H9 (cell line): ENCODE data around the gene VGF. TPM values are rescaled to one million over a fixed set of nuclear protein-coding genes. Genes with fewer than 3 reads are reported as not detected.

Experiments used
- DNase-seq: peaks from one replicate; pipeline ENCODE4 v3.0.0-alpha.2; 2017
- H2AFZ ChIP-seq: one replicate; pipeline ENCODE4 v1.6.1; 2013; ENCODE audit warnings: mild to moderate bottlenecking, low read length, control low read depth, moderate library complexity
- H2AK5ac ChIP-seq: 2 replicates; pipeline ENCODE4 v1.6.1; 2013; ENCODE audit warnings: low read length, control low read depth, mixed read lengths; ENCODE audit not compliant: insufficient read length
- H2BK120ac ChIP-seq: one replicate; pipeline ENCODE4 v1.6.1; 2013; ENCODE audit warnings: low read depth, mild to moderate bottlenecking, low read length, control low read depth, inconsistent platforms; ENCODE audit not compliant: poor library complexity, severe bottlenecking
- H2BK12ac ChIP-seq: 2 replicates; pipeline ENCODE4 v1.6.1; 2013; ENCODE audit warnings: low read length, control low read depth, mixed read lengths, low read depth; ENCODE audit not compliant: insufficient read length
- H2BK15ac ChIP-seq: 2 replicates; pipeline ENCODE4 v1.6.1; 2013; ENCODE audit warnings: low read depth, low read length, control low read depth
- H2BK20ac ChIP-seq: one replicate; pipeline ENCODE4 v1.6.1; 2013; ENCODE audit warnings: low read depth, mild to moderate bottlenecking, low read length, control low read depth, inconsistent platforms; ENCODE audit not compliant: poor library complexity, severe bottlenecking
- H2BK5ac ChIP-seq: 2 replicates; pipeline ENCODE4 v1.6.1; 2013; ENCODE audit warnings: low read length, control low read depth, mixed read lengths; ENCODE audit not compliant: insufficient read length
- H3K14ac ChIP-seq: 2 replicates; pipeline ENCODE4 v1.6.1; 2013; ENCODE audit warnings: low read length, control low read depth; ENCODE audit not compliant: insufficient read depth
- H3K18ac ChIP-seq: 2 replicates; pipeline ENCODE4 v1.6.1; 2013; ENCODE audit warnings: low read depth, mild to moderate bottlenecking, mixed read lengths, low read length, control low read depth; ENCODE audit not compliant: insufficient read length
- H3K23ac ChIP-seq: 2 replicates; pipeline ENCODE4 v1.6.1; 2013; ENCODE audit warnings: low read length, control low read depth, mixed read lengths, low read depth; ENCODE audit not compliant: insufficient read length
- H3K23me2 ChIP-seq: 2 replicates; pipeline ENCODE4 v1.6.1; 2013; ENCODE audit warnings: low read depth, mild to moderate bottlenecking, mixed read lengths, low read length, control low read depth; ENCODE audit not compliant: insufficient read length, poor library complexity, severe bottlenecking
- H3K27ac ChIP-seq: 2 replicates; pipeline ENCODE4 v1.5.1; 2013; ENCODE audit warnings: low read length, control low read depth, mixed read lengths, low read depth; ENCODE audit not compliant: insufficient read length
- H3K27me3 ChIP-seq: 2 replicates; pipeline ENCODE4 v1.6.1; 2013; ENCODE audit warnings: low read length, control low read depth, inconsistent platforms; ENCODE audit not compliant: insufficient read depth
- H3K4ac ChIP-seq: 2 replicates; pipeline ENCODE4 v1.6.1; 2013; ENCODE audit warnings: low read depth, mild to moderate bottlenecking, control low read depth, inconsistent platforms, low read length, moderate library complexity
- H3K4me1 ChIP-seq: 2 replicates; pipeline ENCODE4 v1.6.1; 2013; ENCODE audit warnings: low read length, control low read depth, inconsistent platforms; ENCODE audit not compliant: insufficient read depth
- H3K4me2 ChIP-seq: 2 replicates; pipeline ENCODE4 v1.6.1; 2013; ENCODE audit warnings: low read length, control low read depth, mixed read lengths; ENCODE audit not compliant: insufficient read length, insufficient read depth
- H3K56ac ChIP-seq: 2 replicates; pipeline ENCODE4 v1.6.1; 2013; ENCODE audit warnings: low read depth, mild to moderate bottlenecking, mixed read lengths, low read length, control low read depth; ENCODE audit not compliant: insufficient read length
- H3K79me1 ChIP-seq: 2 replicates; pipeline ENCODE4 v1.6.1; 2013; ENCODE audit warnings: low read depth, mild to moderate bottlenecking, moderate library complexity, low read length, control low read depth, inconsistent platforms; ENCODE audit not compliant: insufficient read depth, poor library complexity, severe bottlenecking
- H3K79me2 ChIP-seq: 2 replicates; pipeline ENCODE4 v1.6.1; 2013; ENCODE audit warnings: low read length, control low read depth, inconsistent platforms; ENCODE audit not compliant: insufficient read depth
- H3K9ac ChIP-seq: 2 replicates; pipeline ENCODE4 v1.6.1; 2013; ENCODE audit warnings: low read length, control low read depth, mixed read lengths; ENCODE audit not compliant: insufficient read length; ENCODE audit errors: extremely low read depth
- H3K9me3 ChIP-seq: one replicate; pipeline ENCODE4 v1.6.1; 2013; ENCODE audit warnings: low read depth, low read length, inconsistent platforms; ENCODE audit not compliant: control insufficient read depth
- H3T11ph ChIP-seq: one replicate; pipeline ENCODE4 v1.6.1; 2013; ENCODE audit warnings: mild to moderate bottlenecking, low read length, control low read depth, inconsistent platforms
- H4K20me1 ChIP-seq: one replicate; pipeline ENCODE4 v1.6.1; 2013; ENCODE audit not compliant: control insufficient read depth, insufficient read length, insufficient read depth
- H4K5ac ChIP-seq: 2 replicates; pipeline ENCODE4 v1.6.1; 2013; ENCODE audit warnings: low read depth, mild to moderate bottlenecking, mixed read lengths, low read length, control low read depth; ENCODE audit not compliant: insufficient read length
- H4K8ac ChIP-seq: replicated peaks from 2 replicates; pipeline ENCODE4 v1.6.1; 2013; ENCODE audit warnings: low read length, control low read depth, mixed read lengths, low read depth; ENCODE audit not compliant: insufficient read length
- H4K91ac ChIP-seq: 2 replicates; pipeline ENCODE4 v1.6.1; 2013; ENCODE audit warnings: low read depth, mild to moderate bottlenecking, moderate library complexity, mixed read lengths, low read length, control low read depth; ENCODE audit not compliant: insufficient read length
- H3K27ac Mint-ChIP-seq, 3 experiments: 2 replicates in 2 of 3; 3 replicates in 1 of 3; pipeline ENCODE4 v1.8.0; 2020 to 2021; ENCODE audit warnings: mixed read lengths in 3 of 3, mild to moderate bottlenecking in 1 of 3, moderate library complexity in 1 of 3
- H3K27me3 Mint-ChIP-seq: 2 replicates; pipeline ENCODE4 v1.8.0; 2021; ENCODE audit warnings: low read depth, mild to moderate bottlenecking, moderate library complexity, mixed read lengths
- H3K36me3 Mint-ChIP-seq, 3 experiments: 2 replicates in 2 of 3; 3 replicates in 1 of 3; pipeline ENCODE4 v1.8.0; 2020 to 2021; ENCODE audit warnings: low read depth in 3 of 3, mixed read lengths in 3 of 3; ENCODE audit not compliant: insufficient read depth in 1 of 3
- H3K4me1 Mint-ChIP-seq, 2 experiments: 2 replicates each; pipeline ENCODE4 v1.8.0; 2020; ENCODE audit warnings: mixed read lengths in 2 of 2
- H3K4me3 Mint-ChIP-seq, 2 experiments: 2 replicates in 1 of 2; 3 replicates in 1 of 2; pipeline ENCODE4 v1.8.0; 2020 to 2021; ENCODE audit warnings: mild to moderate bottlenecking in 2 of 2, mixed read lengths in 2 of 2, moderate library complexity in 1 of 2
- H3K9me3 Mint-ChIP-seq, 2 experiments: 2 replicates in 1 of 2; 3 replicates in 1 of 2; pipeline ENCODE4 v1.8.0; 2020; ENCODE audit warnings: mild to moderate bottlenecking in 2 of 2, mixed read lengths in 2 of 2, moderate library complexity in 1 of 2
- CTCF ChIP-seq: fragments of 200-600 bp; sonication (generic); conservative IDR thresholded peaks from 3 replicates; pipeline ENCODE4 v1.8.0; 2021; ENCODE audit warnings: antibody characterized with exemption, mild to moderate bottlenecking
- WGBS: extraction: QIAGEN DNeasy Blood & Tissue Kit; methylation state at CpG from one replicate; pipeline ENCODE4 v1.1.7; 2013; ENCODE audit warnings: missing lambda C conversion rate, low lambda C conversion rate, mixed read lengths; ENCODE audit not compliant: insufficient read length; ENCODE audit errors: extremely low coverage; 5-methylcytosine and 5-hydroxymethylcytosine counted together
- total RNA-seq: library from RNA; stranded (reverse); gene quantifications from 2 replicates; pipeline ENCODE4 v1.2.1, GENCODE V29; 2021

VGF gene
- total RNA-seq, 1 experiment from 2014 or later: 37.1 TPM

GRCh38 chr7:101201695-101202602 is 36.6 kb upstream of the VGF start:
- Mint-ChIP-seq H3K36me3 (peaks cover 0 to 15% (median 7%) of the 10 kb centered on the region in 3 experiments; a peak in 4 of 7 replicates), H3K27ac (no peak overlapping the region), H3K4me3 (peak overlapping the region; percentile 52 to 67), H3K4me1 (peaks cover 14 to 19% of the 10 kb centered on the region in 2 experiments), H3K27me3 (peaks cover 12% of the 10 kb centered on the region), H3K9me3 (no peaks in the 10 kb centered on the region)
- H4K5ac ChIP-seq: no peak overlapping the region
- H4K8ac ChIP-seq: no peak overlapping the region
- H2BK12ac ChIP-seq: no peak overlapping the region
- no peak overlapping the region for H3T11ph ChIP-seq
- no peak overlapping the region for H3K27ac ChIP-seq
- H3K4me1 ChIP-seq: no peaks in the 10 kb centered on the region; the same call in 1 of the 2 replicates
- H3K4ac ChIP-seq: no peak overlapping the region
- no peak overlapping the region for H2BK20ac ChIP-seq
- H3K56ac ChIP-seq: no peak overlapping the region
- no peak overlapping the region for H2AFZ ChIP-seq
- H3K14ac ChIP-seq: peak overlapping the region; percentile 5
- H4K20me1 ChIP-seq: no peaks in the 10 kb centered on the region
- peak overlapping the region; percentile 23 for H3K4me2 ChIP-seq
- H2BK120ac ChIP-seq: no peak overlapping the region
- H3K23ac ChIP-seq: no peak overlapping the region
- no peaks in the 10 kb centered on the region for H3K9me3 ChIP-seq
- peaks cover 3% of the 10 kb centered on the region for H3K23me2 ChIP-seq
- WGBS: no CpG with 5 or more reads among the region's 75 CpGs
- no peak overlapping the region for H3K9ac ChIP-seq
- peak; percentile 57 for DNase-seq
- H3K79me1 ChIP-seq: no peaks in the 10 kb centered on the region
- no peak overlapping the region for H2BK5ac ChIP-seq
- TF ChIP-seq CTCF: no peak
- H4K91ac ChIP-seq: no peak overlapping the region
- no peak overlapping the region for H2AK5ac ChIP-seq
- no peaks in the 10 kb centered on the region for H3K27me3 ChIP-seq
- no peak overlapping the region for H2BK15ac ChIP-seq
- H3K18ac ChIP-seq: peak overlapping the region; percentile 5
- no peaks in the 10 kb centered on the region for H3K79me2 ChIP-seq
